ENCODE data around the gene YPEL3.

- no peak for TF ChIP-seq CTCF (IDR thresholded peaks at IDR 0.05; ENCODE audit: control extremely low read depth in 1 of 3, insufficient read depth in 1 of 3, low read depth in 1 of 3, low read length in 3 of 3)
- TF ChIP-seq ATF3 (IDR thresholded peaks at IDR 0.05; ENCODE audit: insufficient read depth, low read depth, low read length): no peak
- TF ChIP-seq CHD7 (IDR thresholded peaks at IDR 0.05; ENCODE audit: insufficient replicate concordance, low read length): no peak
- TF ChIP-seq CHD2 (IDR thresholded peaks at IDR 0.05; ENCODE audit: low read length): no peak
These were observed 12.6 kb downstream of the YPEL3 start for GRCh38 chr16:30083216-30084055.
